ENCODE results near the gene CAST.
A peak's percentile ranks its signal among the peaks of the same experiment; 100 is the strongest.

Gene CAST

GRCh38 chr5:96677496-96677895 is 15.3 kb downstream of the CAST start:
- DNase-seq, result no peak

GRCh38 chr5:96679293-96679692 is 17.1 kb downstream of the CAST start:
- no peak for DNase-seq

- DNase-seq, result no peak
Observed at GRCh38 chr5:96680759-96681470, 18.7 kb downstream of the CAST start.

GRCh38 chr5:96683392-96683791 is 21.2 kb downstream of the CAST start:
- DNase-seq, result no peak

GRCh38 chr5:96683810-96684209 is 21.6 kb downstream of the CAST start:
- no peak for DNase-seq

- DNase-seq, result no peak
Observed at GRCh38 chr5:96687080-96687479, 24.9 kb downstream of the CAST start.

- peak; percentile 30 for DNase-seq
Observed at GRCh38 chr5:96687812-96688453, 25.8 kb downstream of the CAST start.

GRCh38 chr5:96690861-96691260 is 28.7 kb downstream of the CAST start:
- DNase-seq, result no peak

GRCh38 chr5:96691503-96692303 is 29.5 kb downstream of the CAST start:
- DNase-seq, result no peak

- DNase-seq, result no peak
Observed at GRCh38 chr5:96692441-96692840, 30.3 kb downstream of the CAST start.

- no peak for DNase-seq
Observed at GRCh38 chr5:96699186-96699820, 37.1 kb downstream of the CAST start.

GRCh38 chr5:96702503-96703383 is 40.6 kb downstream of the CAST start:
- DNase-seq, result peak; percentile 51

- no peak for DNase-seq
Observed at GRCh38 chr5:96703384-96703920, 41.3 kb downstream of the CAST start.

- DNase-seq, result no peak
Observed at GRCh38 chr5:96703995-96704394, 41.8 kb downstream of the CAST start.

GRCh38 chr5:96706433-96707111 is 44.4 kb downstream of the CAST start:
- no peak for DNase-seq

GRCh38 chr5:96708600-96708999 is 46.4 kb downstream of the CAST start:
- no peak for DNase-seq

- DNase-seq, result no peak
Observed at GRCh38 chr5:96709152-96709821, 47.1 kb downstream of the CAST start.

- no peak for DNase-seq
Observed at GRCh38 chr5:96712100-96712746, 50.0 kb downstream of the CAST start.

- no peak for DNase-seq
Observed at GRCh38 chr5:96714450-96714849, 52.3 kb downstream of the CAST start.

GRCh38 chr5:96714951-96715451 is 52.8 kb downstream of the CAST start:
- DNase-seq, result no peak
